Motor neuron (in vitro differentiated cells): ENCODE data around the gene SERBP1. TPM values are rescaled to one million over a fixed set of nuclear protein-coding genes. Genes with fewer than 3 reads are reported as not detected.
A peak's percentile ranks its signal among the peaks of the same experiment; 100 is the strongest.

Experiments used
- ATAC-seq, 8 experiments: fragments of 200-7000 bp; cut with Tn5 transposase; replicated peaks in 6 of 8; 2 replicates each; pipeline ENCODE4 v1.8.0; 2021; ENCODE audit warnings: mild to moderate bottlenecking in 8 of 8, moderate library complexity in 8 of 8
- H3K27ac ChIP-seq, 2 donors: fragments of 250-450 bp; sonication (Bioruptor Pico); 2 replicates each; pipeline ENCODE4 v1.9.0; 2021; ENCODE audit warnings: antibody characterized with exemption in 2 of 2, mild to moderate bottlenecking in 2 of 2, moderate library complexity in 1 of 2
- H3K4me1 ChIP-seq, 2 donors: fragments of 250-450 bp; sonication (Bioruptor Pico); replicated peaks in 1 of 2; 2 replicates each; pipeline ENCODE4 v1.6.1; 2021; ENCODE audit warnings: antibody characterized with exemption in 2 of 2, mild to moderate bottlenecking in 2 of 2, moderate library complexity in 1 of 2
- H3K4me3 ChIP-seq, 5 donors: fragments of 250-450 bp; sonication (Bioruptor Pico); 2 replicates each; pipeline ENCODE4 v1.9.0; 2021; ENCODE audit warnings: antibody characterized with exemption in 5 of 5, mild to moderate bottlenecking in 5 of 5, moderate library complexity in 4 of 5
- WGBS, 10 experiments: fragments of 450-650 bp; shearing (Covaris generic); methylation state at CpG; one replicate each; pipeline ENCODE4 v1.0.0; 2022; 5-methylcytosine and 5-hydroxymethylcytosine counted together
- in situ Hi-C, 9 experiments: fragments of 400-800 bp; cut with MboI; loops; one replicate each; pipeline ENCODE4 v1.15.0; 2021; ENCODE audit warnings: low sequenced_read_pairs in 9 of 9, low pct_unique_long_range_greater_than_20kb in 2 of 9; ENCODE audit not compliant: unreplicated experiment in 9 of 9
- total RNA-seq, 8 experiments: library from RNA; unstranded; fragments of 300-600 nt; gene quantifications; 2 replicates each; pipeline versions ENCODE4 v1.2.3 to v1.2.4, GENCODE V29; 2022

Gene SERBP1
- total RNA-seq, 8 experiments from 2014 or later = 165 to 506 (median 316) TPM

- in situ Hi-C loops = no loop called here
- peaks cover under 1 to 11% of the 10 kb centered on the region in 2 donors for H3K4me1 ChIP-seq
- 73 to 100% (median 91%) methylated on average over 1 to 4 of the region's 4 CpGs for WGBS, 10 experiments
- no peak overlapping the region for H3K4me3 ChIP-seq
- no peak for ATAC-seq
- H3K27ac ChIP-seq = no peak overlapping the region
Observed at GRCh38 chr1:67436511-67437055, 6.4 kb upstream of the SERBP1 start.

DNA sequence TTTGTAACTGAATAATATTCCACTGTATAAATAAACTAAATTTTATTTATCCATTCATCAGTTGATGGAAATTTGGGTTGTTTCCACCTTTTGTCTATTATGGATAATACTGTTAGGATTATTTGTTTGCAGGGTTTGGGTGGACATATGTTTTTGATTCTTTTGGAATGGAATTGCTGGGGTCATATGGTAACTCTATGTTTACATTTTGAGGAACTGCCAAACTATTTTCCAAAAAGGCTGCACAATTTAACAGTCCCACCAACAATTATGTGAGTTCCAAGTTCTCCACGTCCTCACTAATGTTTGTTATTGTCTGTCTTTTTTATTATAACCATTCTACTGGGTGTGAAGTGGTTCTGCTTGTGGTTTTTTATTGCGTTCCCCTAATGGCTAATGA lies 4.3 kb upstream of the SERBP1 start:
- Histone ChIP-seq H3K4me3 (no peak overlapping the region), H3K27ac (no peak overlapping the region), H3K4me1 (peaks cover 0 to 5% of the 10 kb centered on the region in 2 donors)
- 0 to 87% (median 70%) methylated on average over 1 to 2 of the region's 2 CpGs for WGBS, 10 experiments
- ATAC-seq = no peak
- in situ Hi-C loops = no loop called here

DNA sequence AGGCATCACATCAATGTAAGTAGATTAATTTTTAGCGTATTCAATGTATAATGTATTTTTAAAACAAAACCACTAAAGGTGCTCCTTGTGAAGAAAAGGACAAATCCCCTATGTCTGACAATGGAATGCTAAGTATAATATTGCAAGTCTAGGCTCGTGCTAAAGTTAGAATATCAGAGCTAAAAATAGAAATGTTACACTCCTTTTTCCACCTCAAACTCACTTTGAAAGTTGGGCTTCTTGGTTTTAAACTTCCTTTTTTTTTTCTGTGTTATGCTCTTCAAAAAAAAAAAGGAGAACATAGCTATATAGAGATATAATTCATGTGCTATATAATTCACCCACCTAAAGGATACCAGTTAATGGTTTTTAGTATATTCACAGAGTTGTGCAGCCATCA lies 3.6 kb upstream of the SERBP1 start:
- in situ Hi-C loops = no loop called here
- peaks cover 0 to 5% of the 10 kb centered on the region in 2 donors for H3K4me1 ChIP-seq

DNA sequence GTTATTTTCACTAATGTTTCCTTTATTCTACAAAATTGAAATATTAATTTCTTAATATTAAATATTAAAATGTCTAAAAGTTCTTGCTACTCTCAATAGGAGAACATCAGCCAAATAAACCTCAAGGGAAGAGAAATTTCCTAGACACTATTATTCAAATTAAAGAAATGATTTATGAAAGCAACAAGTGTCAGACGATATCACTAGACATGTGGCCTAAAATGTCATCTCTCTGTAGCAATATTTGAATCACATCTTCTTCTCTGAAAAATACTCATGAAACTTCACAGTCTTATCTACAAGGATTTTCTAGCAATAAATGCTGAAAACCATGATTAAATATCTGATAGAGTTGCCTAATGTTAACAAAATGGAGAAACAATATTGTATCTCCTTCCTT lies 2.5 kb upstream of the SERBP1 start:
- H3K4me3 ChIP-seq = no peak overlapping the region
- ATAC-seq = no peak
- peaks cover 0 to 5% of the 10 kb centered on the region in 2 donors for H3K4me1 ChIP-seq
- in situ Hi-C loops = no loop called here
- 71 to 100% (median 100%) methylated on average over 1 of the region's 1 CpG; no CpG with 5 or more reads in 1 of the 10 experiments for WGBS, 10 experiments
- no peak overlapping the region for H3K27ac ChIP-seq

More for the DNA sequence above, 3.6 kb upstream of the SERBP1 start:
- Histone ChIP-seq H3K4me3 (no peak overlapping the region), H3K27ac (no peak overlapping the region)
- ATAC-seq = no peak
- WGBS, 10 experiments = 56 to 100% (median 80%) methylated on average over 1 to 2 of the region's 2 CpGs; no CpG with 5 or more reads in 1 of the 10 experiments

DNA sequence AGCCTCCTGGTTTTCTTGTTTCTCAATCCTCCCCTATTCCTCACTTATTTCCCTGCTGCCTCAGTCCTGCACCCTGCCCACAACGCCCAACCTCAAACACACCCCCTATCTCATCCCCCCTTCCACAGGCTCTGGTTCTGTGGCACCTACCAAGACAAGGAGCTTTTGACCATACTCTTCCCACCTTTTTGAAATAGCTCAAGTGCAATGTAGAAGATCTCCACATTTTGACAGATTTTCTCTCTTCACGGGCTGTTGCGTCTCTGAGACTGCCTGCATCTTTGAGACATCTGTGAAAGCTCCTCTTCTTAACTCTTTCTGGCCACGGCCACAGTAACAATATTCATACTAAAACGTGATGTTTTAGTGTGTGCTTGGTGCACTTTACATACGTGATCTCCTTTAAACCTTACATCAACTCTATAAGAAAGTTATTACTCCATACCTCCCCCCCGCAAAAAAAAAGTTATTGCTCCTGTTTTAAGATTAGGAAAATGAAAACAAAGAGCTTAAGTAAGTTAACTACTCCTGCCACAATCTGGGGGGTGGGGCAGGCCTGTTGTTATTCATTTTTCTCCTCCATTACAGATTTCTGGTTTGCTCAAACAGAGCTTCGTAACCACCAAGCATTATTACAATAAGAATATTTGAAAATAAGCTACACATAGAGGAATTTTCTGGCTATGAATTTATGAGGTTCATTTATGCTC lies 1.8 kb upstream of the SERBP1 start:
- no peak overlapping the region for H3K27ac ChIP-seq
- ATAC-seq = no peak
- in situ Hi-C loops = no loop called here
- H3K4me3 ChIP-seq = no peak overlapping the region
- peaks cover 0 to 7% of the 10 kb centered on the region in 2 donors for H3K4me1 ChIP-seq
- WGBS, 10 experiments = 0 to 100% (median 33%) methylated on average over 1 to 8 of the region's 8 CpGs

GRCh38 chr1:67431156-67431765 lies 1.1 kb upstream of the SERBP1 start:
- in situ Hi-C loops = no loop called here
- peak overlapping the region; percentile 54 to 80 (median 57) for H3K4me3 ChIP-seq
- 0 to 37% (median 19%) methylated on average over 4 to 12 of the region's 12 CpGs for WGBS, 10 experiments
- no peak for ATAC-seq
- peak overlapping the region in 1 of 2 donors; percentile 70 for H3K27ac ChIP-seq
- H3K4me1 ChIP-seq = peaks cover 2 to 13% of the 10 kb centered on the region in 2 donors

DNA sequence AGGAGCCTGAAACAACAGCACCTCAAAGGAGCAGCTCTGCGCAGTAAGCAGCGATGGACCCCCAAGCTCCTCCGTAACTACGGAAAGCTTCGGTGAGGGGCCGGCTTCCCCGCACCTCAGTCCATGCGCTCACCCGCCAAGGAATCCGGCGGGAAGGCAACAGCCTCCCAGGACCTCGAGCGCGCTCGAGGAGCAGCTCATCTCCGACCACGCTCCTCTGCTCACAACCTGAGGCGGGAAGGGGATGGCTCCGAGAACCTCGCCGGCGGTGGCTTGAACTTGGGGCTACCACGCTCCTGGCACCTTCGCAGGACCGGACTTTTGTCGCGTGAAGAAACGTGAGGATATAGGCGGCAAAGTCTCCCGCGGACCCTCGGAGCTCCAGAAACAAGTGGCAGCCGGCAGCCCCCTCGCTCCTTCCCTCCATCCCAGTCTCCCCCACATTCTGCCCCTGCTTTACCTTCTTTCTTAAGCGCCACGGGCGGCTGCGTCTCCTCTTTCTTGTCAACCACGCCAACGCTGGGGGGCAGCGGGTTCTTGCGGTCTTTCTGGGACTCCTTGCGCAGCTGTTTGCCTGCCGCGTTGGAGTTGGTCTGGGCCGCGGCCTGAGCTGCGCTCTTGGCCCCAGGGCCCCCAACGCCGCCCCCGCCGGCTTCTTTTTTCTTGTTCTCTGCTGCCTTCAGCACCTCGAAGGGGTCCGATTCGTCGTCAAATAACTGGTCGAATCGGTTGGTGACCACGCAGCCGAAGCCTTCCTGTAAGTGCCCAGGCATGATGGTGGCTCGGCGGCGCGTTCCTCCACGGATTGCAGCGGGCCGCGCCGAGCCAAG lies 459 bp downstream of the SERBP1 start:
- peak in 7 of 8 experiments; percentile 2 to 39 (median 30) for ATAC-seq
- Histone ChIP-seq H3K27ac (peak overlapping the region; percentile 49 to 79), H3K4me1 (peaks cover 2 to 13% of the 10 kb centered on the region in 2 donors), H3K4me3 (peak overlapping the region; percentile 54 to 80 (median 57))
- 0 to 2% (median 0%) methylated on average over 2 to 14 of the region's 69 CpGs; no CpG with 5 or more reads in 5 of the 10 experiments for WGBS, 10 experiments
- in situ Hi-C loops = no loop called here

DNA sequence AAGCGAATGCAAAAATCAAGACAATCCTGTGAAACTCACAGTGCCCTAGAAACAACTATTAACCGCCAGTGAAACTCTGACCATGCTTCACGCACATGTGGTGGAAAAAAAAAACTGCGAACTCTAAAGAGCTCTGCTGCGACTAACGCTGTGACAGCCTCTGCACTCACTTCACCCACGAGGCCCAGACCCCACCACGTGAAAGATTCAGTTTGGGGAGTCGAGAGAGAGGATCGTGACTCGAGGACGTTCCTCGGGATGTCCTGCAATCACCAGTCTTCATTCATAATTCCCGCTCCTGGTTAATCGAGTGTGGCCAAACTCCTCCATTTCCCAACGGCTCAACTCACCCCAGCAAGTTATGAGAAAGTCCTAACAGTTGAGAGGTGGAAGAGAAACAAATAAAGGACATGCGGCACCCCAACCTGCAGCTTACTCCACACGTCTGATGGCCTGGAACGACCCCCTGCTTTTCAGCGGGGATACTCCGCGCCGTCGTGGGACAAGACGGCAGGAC lies 1.1 kb downstream of the SERBP1 start:
- 0 to 8% (median 0%) methylated on average over 1 to 22 of the region's 25 CpGs; no CpG with 5 or more reads in 1 of the 10 experiments for WGBS, 10 experiments
- Histone ChIP-seq H3K27ac (peak overlapping the region in 1 of 2 donors; percentile 79), H3K4me1 (peaks cover 2 to 13% of the 10 kb centered on the region in 2 donors), H3K4me3 (peak overlapping the region; percentile 54 to 80 (median 57))
- ATAC-seq = no peak
- in situ Hi-C loops = no loop called here

GRCh38 chr1:67427947-67428346 lies 2.3 kb downstream of the SERBP1 start:
- 0 to 13% (median 4%) methylated on average over 1 to 3 of the region's 3 CpGs; no CpG with 5 or more reads in 2 of the 10 experiments for WGBS, 10 experiments
- in situ Hi-C loops = no loop called here
- Histone ChIP-seq H3K4me1 (peaks cover 2 to 13% of the 10 kb centered on the region in 2 donors), H3K27ac (no peak overlapping the region), H3K4me3 (peak overlapping the region; percentile 54 to 80 (median 57))
- no peak for ATAC-seq

- peak overlapping the region; percentile 54 to 80 (median 57) for H3K4me3 ChIP-seq
- WGBS, 10 experiments = 0 to 21% (median 8%) methylated on average over 1 to 2 of the region's 2 CpGs; no CpG with 5 or more reads in 1 of the 10 experiments
- ATAC-seq = no peak
Observed at GRCh38 chr1:67427465-67427864, 2.7 kb downstream of the SERBP1 start.

GRCh38 chr1:67420835-67421492 lies 9.2 kb downstream of the SERBP1 start:
- no peaks in the 10 kb centered on the region for H3K4me1 ChIP-seq
- H3K27ac ChIP-seq = no peak overlapping the region
- in situ Hi-C loops = no loop called here
- H3K4me3 ChIP-seq = no peak overlapping the region
- no peak for ATAC-seq

More at GRCh38 chr1:67427465-67427864, 2.7 kb downstream of the SERBP1 start:
- H3K27ac ChIP-seq = no peak overlapping the region
- in situ Hi-C loops = no loop called here
- H3K4me1 ChIP-seq = peaks cover 2 to 13% of the 10 kb centered on the region in 2 donors

DNA sequence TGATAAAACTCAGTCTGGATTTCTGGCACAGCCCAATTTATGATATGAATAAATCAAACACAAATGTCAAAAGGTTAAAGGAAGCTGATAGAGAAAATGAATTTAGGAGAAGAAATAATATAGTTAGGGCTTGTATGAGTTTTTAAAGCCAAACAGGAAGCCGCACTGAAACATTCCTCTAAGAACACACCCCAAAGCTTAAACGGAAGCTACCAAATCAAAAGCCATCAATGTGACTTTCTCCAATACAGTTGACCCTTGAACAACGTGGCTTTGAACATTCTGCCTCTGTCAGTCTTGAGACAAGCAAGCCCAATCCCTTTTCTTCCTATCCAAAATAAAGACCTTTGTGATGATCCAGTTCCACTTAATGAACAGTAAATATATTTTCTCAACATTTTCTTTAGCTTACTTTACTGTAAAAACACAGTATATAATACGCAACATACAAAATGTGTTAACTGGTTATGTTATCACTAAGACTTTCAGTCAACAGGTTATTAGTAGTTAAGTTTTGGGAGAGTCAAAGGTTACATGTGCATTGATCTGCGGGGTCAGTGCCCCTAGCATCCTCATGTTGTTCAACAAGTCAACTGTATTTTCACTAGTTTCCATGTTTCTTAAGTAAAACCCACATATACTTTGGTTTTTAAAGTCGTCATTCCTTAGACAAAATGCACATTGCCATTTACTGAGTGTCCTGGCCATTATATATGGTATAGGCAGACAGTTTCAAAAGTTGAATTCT lies 11.2 kb downstream of the SERBP1 start:
- Histone ChIP-seq H3K27ac (no peak overlapping the region), H3K4me1 (no peaks in the 10 kb centered on the region), H3K4me3 (no peak overlapping the region)
- in situ Hi-C loops = no loop called here
- WGBS, 10 experiments = 63 to 94% (median 90%) methylated on average over 3 to 6 of the region's 6 CpGs
- ATAC-seq = no peak
